Heart left ventricle (tissue), 13 donors: Measurements from ENCODE around the gene VAT1L.

Experiments used
- POLR2A ChIP-seq, 2 donors: fragments of 450-650 bp; IDR thresholded peaks; one replicate each; pipeline ENCODE4 v1.6.1; 2017; ENCODE audit warnings: antibody characterized with exemption in 2 of 2, mild to moderate bottlenecking in 2 of 2, moderate library complexity in 2 of 2
- TF ChIP-seq, protein P1 (sequence below), 12 donors: fragments of 200-600 bp; sonication (generic) in 4 of 12; IDR thresholded peaks; one replicate each; pipeline versions ENCODE4 v1.5.0 to v1.8.0; 2018 to 2022; ENCODE audit warnings: antibody characterized with exemption in 12 of 12, mild to moderate bottlenecking in 5 of 12
- donor health status: ischemic (EF 13 %, LVEDD 7.1; RV severe dilation, severe dysfunction).
- donor health status: DM: no; HTN: yes; CAD: no.
- donor health status: DM: no; HTN: no; CAD: no.
- donor health status: ischemic (EF 25% LVEDD 6.9; RV normal size, moderate dysfunction).
- donor health status: ischemic (EF 25% LVEDD 5.7; RV mildly dilated, moderate dysfunction).
- donor health status: ischemic (EF 35%, LVEDD 5.7; RV mildly dilated, moderate dysfunction).
- donor health status: nonischemic (EF 11% LVEDD 7.7; RV severe dilation, severe dysfunction).
- donor health status: DM: yes; HTN: yes; CAD: no.
- donor health status: PGD.
- donor health status: ischemic (EF 29% LVEDD 5.4; RV normal size, mild dysfunction).
- donor health status: nonischemic (EF 23%, LVEDD 6.1; RV moderate dilation, normal function).

- no peak for TF ChIP-seq POLR2A (IDR thresholded peaks at IDR 0.05)
- TF ChIP-seq, protein P1, sequence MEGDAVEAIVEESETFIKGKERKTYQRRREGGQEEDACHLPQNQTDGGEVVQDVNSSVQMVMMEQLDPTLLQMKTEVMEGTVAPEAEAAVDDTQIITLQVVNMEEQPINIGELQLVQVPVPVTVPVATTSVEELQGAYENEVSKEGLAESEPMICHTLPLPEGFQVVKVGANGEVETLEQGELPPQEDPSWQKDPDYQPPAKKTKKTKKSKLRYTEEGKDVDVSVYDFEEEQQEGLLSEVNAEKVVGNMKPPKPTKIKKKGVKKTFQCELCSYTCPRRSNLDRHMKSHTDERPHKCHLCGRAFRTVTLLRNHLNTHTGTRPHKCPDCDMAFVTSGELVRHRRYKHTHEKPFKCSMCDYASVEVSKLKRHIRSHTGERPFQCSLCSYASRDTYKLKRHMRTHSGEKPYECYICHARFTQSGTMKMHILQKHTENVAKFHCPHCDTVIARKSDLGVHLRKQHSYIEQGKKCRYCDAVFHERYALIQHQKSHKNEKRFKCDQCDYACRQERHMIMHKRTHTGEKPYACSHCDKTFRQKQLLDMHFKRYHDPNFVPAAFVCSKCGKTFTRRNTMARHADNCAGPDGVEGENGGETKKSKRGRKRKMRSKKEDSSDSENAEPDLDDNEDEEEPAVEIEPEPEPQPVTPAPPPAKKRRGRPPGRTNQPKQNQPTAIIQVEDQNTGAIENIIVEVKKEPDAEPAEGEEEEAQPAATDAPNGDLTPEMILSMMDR (IDR thresholded peaks at IDR 0.05): no peak
These were observed 80.1 kb downstream of the VAT1L start for GRCh38 chr16:77868478-77868877.
